ENCODE measurements around the gene ZC3H14. TPM values are rescaled to one million over a fixed set of nuclear protein-coding genes. Genes with fewer than 3 reads are reported as not detected.

ZC3H14 gene
- total and polyA plus RNA-seq, 4 donors: 22.4 to 54.5 (median 31.7) TPM

DNA sequence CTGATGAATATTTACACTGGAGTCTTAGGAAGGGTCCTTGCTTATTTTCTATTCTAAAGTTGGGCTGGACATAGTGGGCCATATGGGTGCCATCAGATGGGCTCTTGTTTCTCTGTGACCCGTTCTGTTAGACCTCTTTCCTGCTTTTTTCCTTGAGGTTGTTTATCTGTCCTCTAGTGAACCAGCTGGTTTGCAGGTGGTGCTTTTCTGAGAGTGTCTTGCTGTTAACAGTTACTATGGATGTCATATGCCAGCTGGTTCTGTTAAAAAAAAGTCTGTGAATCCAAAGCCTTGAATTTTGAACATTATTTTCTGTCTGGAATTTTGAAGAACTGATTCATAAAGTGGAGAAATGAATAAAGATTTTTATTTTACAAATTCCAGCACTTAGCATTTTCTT is 29.2 kb downstream of the ZC3H14 start:
- TF ChIP-seq EGR1 (IDR thresholded peaks at IDR 0.05; ENCODE audit: low read depth in 2 of 2) (no peak), SP1 (IDR thresholded peaks at IDR 0.05) (no peak), GABPA (IDR thresholded peaks at IDR 0.05 in 1 of 2, conservative IDR thresholded peaks at IDR 0.05 in 1 of 2) (no peak), TAF1 (conservative IDR thresholded peaks at IDR 0.05) (no peak), HNF4A (conservative IDR thresholded peaks at IDR 0.05) (no peak), RXRA (IDR thresholded peaks at IDR 0.05) (no peak), YY1 (IDR thresholded peaks at IDR 0.05) (no peak), RAD21 (IDR thresholded peaks at IDR 0.05) (no peak), HNF4G (IDR thresholded peaks at IDR 0.05) (no peak), JUND (IDR thresholded peaks at IDR 0.05) (no peak)
- TF ChIP-seq, protein P1, sequence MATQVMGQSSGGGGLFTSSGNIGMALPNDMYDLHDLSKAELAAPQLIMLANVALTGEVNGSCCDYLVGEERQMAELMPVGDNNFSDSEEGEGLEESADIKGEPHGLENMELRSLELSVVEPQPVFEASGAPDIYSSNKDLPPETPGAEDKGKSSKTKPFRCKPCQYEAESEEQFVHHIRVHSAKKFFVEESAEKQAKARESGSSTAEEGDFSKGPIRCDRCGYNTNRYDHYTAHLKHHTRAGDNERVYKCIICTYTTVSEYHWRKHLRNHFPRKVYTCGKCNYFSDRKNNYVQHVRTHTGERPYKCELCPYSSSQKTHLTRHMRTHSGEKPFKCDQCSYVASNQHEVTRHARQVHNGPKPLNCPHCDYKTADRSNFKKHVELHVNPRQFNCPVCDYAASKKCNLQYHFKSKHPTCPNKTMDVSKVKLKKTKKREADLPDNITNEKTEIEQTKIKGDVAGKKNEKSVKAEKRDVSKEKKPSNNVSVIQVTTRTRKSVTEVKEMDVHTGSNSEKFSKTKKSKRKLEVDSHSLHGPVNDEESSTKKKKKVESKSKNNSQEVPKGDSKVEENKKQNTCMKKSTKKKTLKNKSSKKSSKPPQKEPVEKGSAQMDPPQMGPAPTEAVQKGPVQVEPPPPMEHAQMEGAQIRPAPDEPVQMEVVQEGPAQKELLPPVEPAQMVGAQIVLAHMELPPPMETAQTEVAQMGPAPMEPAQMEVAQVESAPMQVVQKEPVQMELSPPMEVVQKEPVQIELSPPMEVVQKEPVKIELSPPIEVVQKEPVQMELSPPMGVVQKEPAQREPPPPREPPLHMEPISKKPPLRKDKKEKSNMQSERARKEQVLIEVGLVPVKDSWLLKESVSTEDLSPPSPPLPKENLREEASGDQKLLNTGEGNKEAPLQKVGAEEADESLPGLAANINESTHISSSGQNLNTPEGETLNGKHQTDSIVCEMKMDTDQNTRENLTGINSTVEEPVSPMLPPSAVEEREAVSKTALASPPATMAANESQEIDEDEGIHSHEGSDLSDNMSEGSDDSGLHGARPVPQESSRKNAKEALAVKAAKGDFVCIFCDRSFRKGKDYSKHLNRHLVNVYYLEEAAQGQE (IDR thresholded peaks at IDR 0.05): no peak
- TF ChIP-seq, protein P2, sequence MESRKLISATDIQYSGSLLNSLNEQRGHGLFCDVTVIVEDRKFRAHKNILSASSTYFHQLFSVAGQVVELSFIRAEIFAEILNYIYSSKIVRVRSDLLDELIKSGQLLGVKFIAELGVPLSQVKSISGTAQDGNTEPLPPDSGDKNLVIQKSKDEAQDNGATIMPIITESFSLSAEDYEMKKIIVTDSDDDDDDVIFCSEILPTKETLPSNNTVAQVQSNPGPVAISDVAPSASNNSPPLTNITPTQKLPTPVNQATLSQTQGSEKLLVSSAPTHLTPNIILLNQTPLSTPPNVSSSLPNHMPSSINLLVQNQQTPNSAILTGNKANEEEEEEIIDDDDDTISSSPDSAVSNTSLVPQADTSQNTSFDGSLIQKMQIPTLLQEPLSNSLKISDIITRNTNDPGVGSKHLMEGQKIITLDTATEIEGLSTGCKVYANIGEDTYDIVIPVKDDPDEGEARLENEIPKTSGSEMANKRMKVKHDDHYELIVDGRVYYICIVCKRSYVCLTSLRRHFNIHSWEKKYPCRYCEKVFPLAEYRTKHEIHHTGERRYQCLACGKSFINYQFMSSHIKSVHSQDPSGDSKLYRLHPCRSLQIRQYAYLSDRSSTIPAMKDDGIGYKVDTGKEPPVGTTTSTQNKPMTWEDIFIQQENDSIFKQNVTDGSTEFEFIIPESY (IDR thresholded peaks at IDR 0.05): no peak
- TF ChIP-seq, protein P3, sequence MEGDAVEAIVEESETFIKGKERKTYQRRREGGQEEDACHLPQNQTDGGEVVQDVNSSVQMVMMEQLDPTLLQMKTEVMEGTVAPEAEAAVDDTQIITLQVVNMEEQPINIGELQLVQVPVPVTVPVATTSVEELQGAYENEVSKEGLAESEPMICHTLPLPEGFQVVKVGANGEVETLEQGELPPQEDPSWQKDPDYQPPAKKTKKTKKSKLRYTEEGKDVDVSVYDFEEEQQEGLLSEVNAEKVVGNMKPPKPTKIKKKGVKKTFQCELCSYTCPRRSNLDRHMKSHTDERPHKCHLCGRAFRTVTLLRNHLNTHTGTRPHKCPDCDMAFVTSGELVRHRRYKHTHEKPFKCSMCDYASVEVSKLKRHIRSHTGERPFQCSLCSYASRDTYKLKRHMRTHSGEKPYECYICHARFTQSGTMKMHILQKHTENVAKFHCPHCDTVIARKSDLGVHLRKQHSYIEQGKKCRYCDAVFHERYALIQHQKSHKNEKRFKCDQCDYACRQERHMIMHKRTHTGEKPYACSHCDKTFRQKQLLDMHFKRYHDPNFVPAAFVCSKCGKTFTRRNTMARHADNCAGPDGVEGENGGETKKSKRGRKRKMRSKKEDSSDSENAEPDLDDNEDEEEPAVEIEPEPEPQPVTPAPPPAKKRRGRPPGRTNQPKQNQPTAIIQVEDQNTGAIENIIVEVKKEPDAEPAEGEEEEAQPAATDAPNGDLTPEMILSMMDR (IDR thresholded peaks at IDR 0.05; ENCODE audit: low read depth, low read length, missing input control): no peak
- TF ChIP-seq, protein P4, sequence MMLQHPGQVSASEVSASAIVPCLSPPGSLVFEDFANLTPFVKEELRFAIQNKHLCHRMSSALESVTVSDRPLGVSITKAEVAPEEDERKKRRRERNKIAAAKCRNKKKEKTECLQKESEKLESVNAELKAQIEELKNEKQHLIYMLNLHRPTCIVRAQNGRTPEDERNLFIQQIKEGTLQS (IDR thresholded peaks at IDR 0.05): no peak
- TF ChIP-seq, protein P5, sequence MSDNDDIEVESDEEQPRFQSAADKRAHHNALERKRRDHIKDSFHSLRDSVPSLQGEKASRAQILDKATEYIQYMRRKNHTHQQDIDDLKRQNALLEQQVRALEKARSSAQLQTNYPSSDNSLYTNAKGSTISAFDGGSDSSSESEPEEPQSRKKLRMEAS (IDR thresholded peaks at IDR 0.05): no peak
- Histone ChIP-seq H3K4me3 (ENCODE audit: low read depth in 1 of 3, low read length in 3 of 3) (no peak overlapping the region), H3K9me3 (ENCODE audit: control insufficient read depth in 4 of 4, low read length in 3 of 4) (no peaks in the 10 kb centered on the region), H3K9ac (ENCODE audit: low read depth in 1 of 2, low read length in 2 of 2) (no peak overlapping the region), H3K27ac (ENCODE audit: low read depth in 1 of 2, low read length in 2 of 2) (no peak overlapping the region), H3K36me3 (ENCODE audit: control insufficient read depth in 4 of 4, insufficient read depth in 3 of 4, low read depth in 1 of 4, low read length in 3 of 4) (peaks cover 0 to 39% (median 33%) of the 10 kb centered on the region in 4 donors), H3K4me1 (ENCODE audit: control insufficient read depth in 4 of 4, insufficient read depth in 4 of 4, low read length in 3 of 4) (no peaks in the 10 kb centered on the region), H3K27me3 (ENCODE audit: control insufficient read depth in 4 of 4, insufficient read depth in 4 of 4, low read length in 3 of 4) (no peaks in the 10 kb centered on the region)
- 76% methylated on average over 1 of the region's 1 CpG for whole genome bisulfite sequencing
- DNase-seq (ENCODE audit: low spot score): no peak

DNA sequence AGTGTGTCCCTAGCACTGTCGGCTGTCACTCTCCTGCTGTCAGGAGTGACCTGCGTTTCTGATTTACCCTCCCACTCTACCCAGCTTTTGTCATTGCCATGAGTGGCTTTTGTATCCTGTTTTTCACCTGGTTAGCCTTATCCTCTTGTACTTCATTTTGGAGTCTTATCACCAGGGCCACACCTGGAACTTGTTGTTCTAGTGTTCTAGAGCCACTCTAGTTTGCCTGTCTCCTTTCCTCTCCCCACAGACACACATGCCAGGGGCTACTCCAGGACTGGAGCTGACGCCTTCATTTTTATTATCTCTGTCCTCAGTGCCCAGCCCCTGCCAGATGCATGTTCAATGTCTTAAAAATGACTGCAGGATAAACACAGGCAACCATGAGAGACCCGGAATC is 34.2 kb downstream of the ZC3H14 start:
- no peak overlapping the region for H3K27ac ChIP-seq (ENCODE audit: low read depth in 1 of 2, low read length in 2 of 2)
- H3K4me3 ChIP-seq (ENCODE audit: low read depth in 1 of 3, low read length in 3 of 3): no peak overlapping the region
- peaks cover 0 to 2% (median under 1%) of the 10 kb centered on the region in 4 donors for H3K4me1 ChIP-seq (ENCODE audit: control insufficient read depth in 4 of 4, insufficient read depth in 4 of 4, low read length in 3 of 4)
- no peak for DNase-seq (ENCODE audit: low spot score)
- 94% methylated on average over 4 of the region's 4 CpGs for WGBS
- H3K27me3 ChIP-seq (ENCODE audit: control insufficient read depth in 4 of 4, insufficient read depth in 4 of 4, low read length in 3 of 4): no peaks in the 10 kb centered on the region
- no peak overlapping the region for H3K9ac ChIP-seq (ENCODE audit: low read depth in 1 of 2, low read length in 2 of 2)
- peaks cover 2 to 61% (median 49%) of the 10 kb centered on the region in 4 donors for H3K36me3 ChIP-seq (ENCODE audit: control insufficient read depth in 4 of 4, insufficient read depth in 3 of 4, low read depth in 1 of 4, low read length in 3 of 4)
- no peaks in the 10 kb centered on the region for H3K9me3 ChIP-seq (ENCODE audit: control insufficient read depth in 4 of 4, low read length in 3 of 4)
- TF ChIP-seq, protein P4 (IDR thresholded peaks at IDR 0.05): no peak
- TF ChIP-seq, protein P1 (IDR thresholded peaks at IDR 0.05): no peak
- TF ChIP-seq YY1 (IDR thresholded peaks at IDR 0.05) (no peak), HNF4G (IDR thresholded peaks at IDR 0.05) (no peak), RAD21 (IDR thresholded peaks at IDR 0.05) (no peak), FOXA2 (IDR thresholded peaks at IDR 0.05) (no peak), GABPA (IDR thresholded peaks at IDR 0.05 in 1 of 2, conservative IDR thresholded peaks at IDR 0.05 in 1 of 2) (no peak), SP1 (IDR thresholded peaks at IDR 0.05) (no peak), TAF1 (conservative IDR thresholded peaks at IDR 0.05) (no peak), JUND (IDR thresholded peaks at IDR 0.05) (no peak), RXRA (IDR thresholded peaks at IDR 0.05) (no peak), FOXA1 (IDR thresholded peaks at IDR 0.05) (no peak)
- TF ChIP-seq, protein P3 (IDR thresholded peaks at IDR 0.05; ENCODE audit: low read depth, low read length, missing input control): no peak
